Heart left ventricle (tissue), 16 donors: ENCODE data around the gene NAALADL2. TPM values are rescaled to one million over a fixed set of nuclear protein-coding genes. Genes with fewer than 3 reads are reported as not detected.

Source experiments
- ATAC-seq, 4 donors: fragments of 200-7000 bp; cut with Tn5 transposase; one replicate each; pipeline ENCODE4 v1.9.1; 2020 to 2022; ENCODE audit warnings: moderate library complexity in 4 of 4, mild to moderate bottlenecking in 3 of 4, moderate number of reproducible peaks in 1 of 4
- DNase-seq, 5 donors: peaks; one replicate each; pipeline ENCODE4 v3.0.0-alpha.2; 2020
- H3K27ac ChIP-seq, 12 donors: fragments of 200-600 bp; sonication (generic) in 4 of 12; one replicate each; pipeline versions ENCODE4 v1.5.0 to v1.8.0; 2016 to 2022; ENCODE audit warnings: mild to moderate bottlenecking in 2 of 12
- H3K27me3 ChIP-seq, 9 donors: fragments of 200-600 bp; sonication (generic) in 2 of 9; one replicate each; pipeline versions ENCODE4 v1.5.1 to v1.8.0; 2016 to 2022; ENCODE audit warnings: mild to moderate bottlenecking in 3 of 9
- H3K36me3 ChIP-seq, 9 donors: fragments of 200-600 bp; sonication (generic) in 2 of 9; one replicate each; pipeline versions ENCODE4 v1.5.0 to v1.8.0; 2018 to 2022; ENCODE audit warnings: mild to moderate bottlenecking in 2 of 9
- H3K4me1 ChIP-seq, 12 donors: fragments of 200-600 bp; sonication (generic) in 4 of 12; one replicate each; pipeline versions ENCODE4 v1.5.0 to v1.8.0; 2016 to 2022; ENCODE audit warnings: mild to moderate bottlenecking in 3 of 12
- H3K4me3 ChIP-seq, 12 donors: fragments of 200-600 bp; sonication (generic) in 4 of 12; one replicate each; pipeline versions ENCODE4 v1.5.0 to v1.8.0; 2017 to 2022; ENCODE audit warnings: mild to moderate bottlenecking in 9 of 12, moderate library complexity in 4 of 12
- H3K9me3 ChIP-seq, 12 donors: fragments of 200-600 bp; sonication (generic) in 4 of 12; one replicate each; pipeline versions ENCODE4 v1.5.0 to v1.8.0; 2016 to 2022; ENCODE audit warnings: mild to moderate bottlenecking in 1 of 12
- POLR2A ChIP-seq, 2 donors: fragments of 450-650 bp; IDR thresholded peaks; one replicate each; pipeline ENCODE4 v1.6.1; 2017; ENCODE audit warnings: antibody characterized with exemption in 2 of 2, mild to moderate bottlenecking in 2 of 2, moderate library complexity in 2 of 2
- WGBS, 4 donors: extraction: QIAGEN DNeasy Blood & Tissue Kit in 2 of 4; methylation state at CpG; one replicate each; pipeline versions ENCODE4 v1.1.5 to v1.1.7; 2013 to 2018; 5-methylcytosine and 5-hydroxymethylcytosine counted together
- intact Hi-C, 10 donors: fragments of 100-400 bp; cut with DNase I; formaldehyde crosslinking; loops; one replicate each; pipeline versions ENCODE4 v1.11.1 to v1.14.2; 2022
- long read RNA-seq, 3 donors: library from polyadenylated mRNA; unstranded; transcript quantifications; one replicate each; pipeline ENCODE4 v2.0.0, GENCODE V29; 2020 to 2021
- polyA plus RNA-seq, 2 donors: library from polyadenylated mRNA; stranded (reverse); fragments of 200-250 nt; gene quantifications; one replicate each; pipeline ENCODE4 v1.2.3, GENCODE V29; 2013
- total RNA-seq, 9 donors: library from RNA; depleted of rRNA in 2 of 9; stranded (reverse); fragments of >200 nt in 2 of 9; fragmentation: NEBNext Ultra II Directional in 3 of 9; extraction: Animal tissue kit (Norgen Biotek cat#: 25700) in 3 of 9; gene quantifications; one replicate each; pipeline versions ENCODE4 v1.1.0 to v1.2.4, GENCODE V29; 2016 to 2023
- TF ChIP-seq, protein P1 (sequence below), 12 donors: fragments of 200-600 bp; sonication (generic) in 4 of 12; IDR thresholded peaks; one replicate each; pipeline versions ENCODE4 v1.5.0 to v1.8.0; 2018 to 2022; ENCODE audit warnings: antibody characterized with exemption in 12 of 12, mild to moderate bottlenecking in 5 of 12
- donor health status: ischemic (EF 13 %, LVEDD 7.1; RV severe dilation, severe dysfunction).
- donor health status: healthy with polysubstance abuse.
- donor health status: DM: no; HTN: yes; CAD: no.
- donor health status: DM: no; HTN: no; CAD: no.
- donor health status: ischemic (EF 25% LVEDD 6.9; RV normal size, moderate dysfunction).
- donor health status: ischemic (EF 25% LVEDD 5.7; RV mildly dilated, moderate dysfunction).
- donor health status: healthy.
- donor health status: DM: yes; HTN: yes; CAD: no.
- donor health status: ischemic (EF 35%, LVEDD 5.7; RV mildly dilated, moderate dysfunction).
- donor health status: nonischemic (EF 11% LVEDD 7.7; RV severe dilation, severe dysfunction).
- donor health status: DM: yes; HTN: yes; CAD: no.
- donor health status: PGD.
- donor health status: ischemic (EF 29% LVEDD 5.4; RV normal size, mild dysfunction).
- donor health status: nonischemic (EF 23%, LVEDD 6.1; RV moderate dilation, normal function).

Gene NAALADL2
- 1 to 10 TPM in 8 of 9 donors, under 1 TPM in 1; 0.63 to 8.5 (median 4.5) TPM for total RNA-seq
- 1 to 10 TPM in 1 of 2 donors, under 1 TPM in 1; 0.23 to 1.3 TPM for polyA plus RNA-seq
- long read RNA-seq, donor 1, partial matches to known transcripts = 0 of 1 reads
- long read RNA-seq, donor 1, other reads (novel, unspliced or antisense) = 1 of 1 reads
- long read RNA-seq, donor 2, partial matches to known transcripts = 2 of 7 reads
- long read RNA-seq, donor 2, other reads (novel, unspliced or antisense) = 2 of 7 reads
- long read RNA-seq, donor 3, partial matches to known transcripts = 0 of 3 reads
- long read RNA-seq, donor 3, other reads (novel, unspliced or antisense) = 2 of 3 reads

DNA sequence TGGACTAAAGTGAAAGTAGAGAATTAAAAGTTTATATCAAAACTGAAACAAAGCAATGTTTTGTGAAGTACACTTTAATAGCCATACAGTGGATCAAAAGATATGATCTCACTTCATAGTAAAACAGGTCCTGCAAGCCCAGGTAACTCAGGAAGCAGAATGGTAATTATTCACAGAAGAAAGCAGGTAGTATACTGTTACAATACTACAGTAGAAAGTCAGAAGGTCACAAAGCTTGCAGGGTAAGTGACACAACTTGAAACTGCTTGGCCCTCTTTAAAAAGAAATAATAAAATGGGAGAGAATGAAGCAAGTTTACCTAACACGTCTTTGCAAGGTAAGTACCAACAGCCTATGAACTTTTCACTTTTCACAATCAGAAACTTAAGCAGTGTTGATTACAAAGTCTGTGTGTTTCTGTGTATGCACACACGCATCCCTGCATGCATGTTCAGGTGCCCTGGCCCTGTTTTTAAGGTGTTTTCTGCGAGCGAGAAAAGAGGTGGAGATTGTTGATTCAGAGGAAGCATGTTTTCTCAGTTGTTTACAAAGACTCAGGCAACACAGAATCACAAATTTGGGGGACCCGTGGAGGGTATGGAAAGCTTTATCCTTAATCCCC is at the start of gene NAALADL2:
TSS of gene NAALADL2 (plus strand) at position 221 of the 622 bp plus-strand sequence.
- Histone ChIP-seq H3K4me1 (peaks cover 0 to 7% (median 0%) of the 10 kb centered on the region in 12 donors), H3K36me3 (no peaks in the 10 kb centered on the region), H3K27ac (no peak within 1 kb of the TSS), H3K4me3 (no peak within 1 kb of the TSS), H3K27me3 (no peaks in the 10 kb centered on the region), H3K9me3 (no peaks in the 10 kb centered on the region)
- 79 to 85% (median 83%) methylated on average over 5 of the region's 5 CpGs for WGBS, 4 donors
- ATAC-seq (no peak), DNase-seq (no peak)
- TF ChIP-seq, protein P1, sequence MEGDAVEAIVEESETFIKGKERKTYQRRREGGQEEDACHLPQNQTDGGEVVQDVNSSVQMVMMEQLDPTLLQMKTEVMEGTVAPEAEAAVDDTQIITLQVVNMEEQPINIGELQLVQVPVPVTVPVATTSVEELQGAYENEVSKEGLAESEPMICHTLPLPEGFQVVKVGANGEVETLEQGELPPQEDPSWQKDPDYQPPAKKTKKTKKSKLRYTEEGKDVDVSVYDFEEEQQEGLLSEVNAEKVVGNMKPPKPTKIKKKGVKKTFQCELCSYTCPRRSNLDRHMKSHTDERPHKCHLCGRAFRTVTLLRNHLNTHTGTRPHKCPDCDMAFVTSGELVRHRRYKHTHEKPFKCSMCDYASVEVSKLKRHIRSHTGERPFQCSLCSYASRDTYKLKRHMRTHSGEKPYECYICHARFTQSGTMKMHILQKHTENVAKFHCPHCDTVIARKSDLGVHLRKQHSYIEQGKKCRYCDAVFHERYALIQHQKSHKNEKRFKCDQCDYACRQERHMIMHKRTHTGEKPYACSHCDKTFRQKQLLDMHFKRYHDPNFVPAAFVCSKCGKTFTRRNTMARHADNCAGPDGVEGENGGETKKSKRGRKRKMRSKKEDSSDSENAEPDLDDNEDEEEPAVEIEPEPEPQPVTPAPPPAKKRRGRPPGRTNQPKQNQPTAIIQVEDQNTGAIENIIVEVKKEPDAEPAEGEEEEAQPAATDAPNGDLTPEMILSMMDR (IDR thresholded peaks at IDR 0.05) = no peak
- no peak for TF ChIP-seq POLR2A (IDR thresholded peaks at IDR 0.05)
- intact Hi-C loops = no loop called here

DNA sequence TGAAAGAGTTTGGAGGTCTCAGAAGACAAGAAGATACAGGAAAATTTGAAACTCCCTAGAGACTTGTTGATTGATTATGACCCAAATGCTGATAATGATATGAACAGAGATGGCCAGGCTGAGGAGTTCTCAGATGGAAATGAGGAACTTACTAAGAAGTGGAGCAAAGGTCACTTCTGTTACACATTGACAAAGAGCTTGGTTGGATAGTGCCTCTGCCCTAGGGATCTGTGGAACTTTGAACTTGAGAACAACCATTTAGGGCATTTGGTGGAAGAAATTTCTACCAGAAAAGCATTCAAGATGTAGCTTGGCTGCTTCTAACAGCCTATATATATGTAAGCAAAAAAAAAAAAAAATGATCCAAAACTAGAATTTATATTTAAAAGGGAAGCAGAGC is 48.9 kb upstream of the NAALADL2 start:
- no peaks in the 10 kb centered on the region for H3K27me3 ChIP-seq
- ATAC-seq (no peak), DNase-seq (no peak)
- H3K27ac ChIP-seq = no peak overlapping the region
- H3K4me1 ChIP-seq = no peaks in the 10 kb centered on the region
- no peak overlapping the region for H3K4me3 ChIP-seq
- no peaks in the 10 kb centered on the region for H3K36me3 ChIP-seq
- no peak for TF ChIP-seq POLR2A (IDR thresholded peaks at IDR 0.05)
- TF ChIP-seq, protein P1 (IDR thresholded peaks at IDR 0.05) = no peak
- H3K9me3 ChIP-seq = no peaks in the 10 kb centered on the region
- intact Hi-C loops = no loop called here

DNA sequence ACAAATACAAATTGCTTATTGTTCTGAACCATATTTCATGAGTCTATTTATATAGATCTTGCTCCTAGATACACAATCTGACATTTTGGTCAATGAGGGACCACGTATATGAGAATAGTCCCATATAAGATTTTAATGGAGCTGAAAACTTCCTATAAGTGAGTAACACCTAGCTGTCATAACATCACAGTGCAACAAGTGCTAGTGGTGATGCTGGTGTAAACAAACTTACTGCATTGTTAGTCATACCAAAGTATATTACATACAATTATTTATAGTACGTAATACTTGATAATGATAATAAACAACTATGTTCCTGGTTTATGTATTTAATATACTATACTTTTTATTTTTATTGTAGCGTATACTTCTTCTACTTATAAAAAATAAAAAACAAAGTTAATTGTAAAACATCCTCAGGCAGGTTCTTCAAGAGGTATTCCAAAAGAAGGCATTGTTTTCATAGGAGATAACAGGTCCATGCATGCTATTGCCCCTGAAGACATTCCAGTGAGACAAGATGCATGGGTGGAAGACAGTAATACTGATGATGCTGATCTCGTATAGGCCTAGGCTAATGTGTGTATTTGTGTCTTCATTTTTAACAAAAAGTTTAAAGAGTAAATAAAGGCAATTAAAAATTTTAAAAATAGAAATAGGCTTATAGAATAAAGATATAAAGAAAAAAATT is 46.8 kb upstream of the NAALADL2 start:
- Histone ChIP-seq H3K36me3 (no peaks in the 10 kb centered on the region), H3K27ac (no peak overlapping the region), H3K4me1 (no peaks in the 10 kb centered on the region), H3K27me3 (no peaks in the 10 kb centered on the region), H3K4me3 (no peak overlapping the region), H3K9me3 (no peaks in the 10 kb centered on the region)
- no peak for DNase-seq
- no peak for TF ChIP-seq POLR2A (IDR thresholded peaks at IDR 0.05)
- TF ChIP-seq, protein P1 (IDR thresholded peaks at IDR 0.05) = no peak
- intact Hi-C loops = no loop called here
- WGBS, 4 donors = 89 to 93% (median 90%) methylated on average over 4 of the region's 4 CpGs
- no peak for ATAC-seq

DNA sequence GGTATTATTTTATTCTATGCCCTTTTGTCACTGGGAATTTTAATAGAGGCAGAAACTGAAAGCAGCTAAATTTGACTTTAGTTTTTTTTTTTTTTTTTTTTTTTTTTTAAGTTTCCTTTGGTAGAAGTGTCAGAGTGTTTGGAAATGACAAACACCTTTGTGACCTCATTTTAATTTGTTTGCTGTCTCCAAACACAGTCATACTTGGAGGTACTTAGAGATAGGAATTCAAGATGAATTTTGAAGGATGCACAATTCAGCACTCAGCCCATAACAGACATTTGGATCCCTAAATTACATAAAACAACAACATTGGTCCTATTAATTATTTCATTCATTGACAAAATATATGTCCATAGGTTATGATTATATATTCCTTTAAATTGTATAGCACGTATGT is 43.4 kb upstream of the NAALADL2 start:
- Histone ChIP-seq H3K27me3 (no peaks in the 10 kb centered on the region), H3K36me3 (no peaks in the 10 kb centered on the region), H3K4me3 (no peak overlapping the region), H3K27ac (no peak overlapping the region), H3K9me3 (no peaks in the 10 kb centered on the region), H3K4me1 (peaks cover 0 to 3% (median 0%) of the 10 kb centered on the region in 12 donors)
- WGBS, 4 donors = 32 to 91% (median 62%) methylated on average over 1 of the region's 1 CpG
- no peak for TF ChIP-seq POLR2A (IDR thresholded peaks at IDR 0.05)
- TF ChIP-seq, protein P1 (IDR thresholded peaks at IDR 0.05) = no peak
- no peak for ATAC-seq
- intact Hi-C loops = no loop called here
- DNase-seq = no peak
